KG1 (cell line): ENCODE measurements around the gene IL20RA.
A peak's percentile ranks its signal among the peaks of the same experiment; 100 is the strongest.
"Not testable (repeated sequence)": the region's sequence is repeated elsewhere in the genome, so short reads cannot be mapped to it uniquely, and the experiment has no call there.

Source experiments
- DNase-seq: peaks from one replicate; lab custom pipeline; 2025; lab: John Stamatoyannopoulos, UW

Gene IL20RA

GRCh38 chr6:136971609-136972008 is 73.2 kb downstream of the IL20RA start:
- DNase-seq, result no peak

GRCh38 chr6:136969930-136970329 is 74.8 kb downstream of the IL20RA start:
- DNase-seq, result no peak

GRCh38 chr6:136969433-136969832 is 75.3 kb downstream of the IL20RA start:
- no peak for DNase-seq

GRCh38 chr6:136968837-136969236 is 75.9 kb downstream of the IL20RA start:
- DNase-seq, result no peak

GRCh38 chr6:136967876-136968752 is 76.7 kb downstream of the IL20RA start:
- DNase-seq, result peak; percentile 34

GRCh38 chr6:136964398-136964797 is 80.4 kb downstream of the IL20RA start:
- no peak for DNase-seq

GRCh38 chr6:136963259-136963658 is 81.5 kb downstream of the IL20RA start:
- DNase-seq, result no peak

GRCh38 chr6:136962661-136963060 is 82.1 kb downstream of the IL20RA start:
- no peak for DNase-seq

GRCh38 chr6:136961848-136962247 is 82.9 kb downstream of the IL20RA start:
- DNase-seq, result no peak

GRCh38 chr6:136960781-136961180 is 84.0 kb downstream of the IL20RA start:
- no peak for DNase-seq

- not testable (repeated sequence) for DNase-seq
Measured at GRCh38 chr6:136959935-136960334, 84.8 kb downstream of the IL20RA start.

- DNase-seq, result no peak
Measured at GRCh38 chr6:136959471-136959891, 85.3 kb downstream of the IL20RA start.

GRCh38 chr6:136958168-136958567 is 86.6 kb downstream of the IL20RA start:
- DNase-seq, result no peak

GRCh38 chr6:136956590-136957544 is 87.9 kb downstream of the IL20RA start:
- DNase-seq, result no peak

- no peak for DNase-seq
Measured at GRCh38 chr6:136955123-136955522, 89.6 kb downstream of the IL20RA start.

GRCh38 chr6:136952714-136953260 is 92.0 kb downstream of the IL20RA start:
- DNase-seq, result no peak

GRCh38 chr6:136950436-136951126 is 94.2 kb downstream of the IL20RA start:
- no peak for DNase-seq
